DOHH2 (cell line): Measurements from ENCODE around the gene OR10J5.

Source experiments
- CTCF ChIP-seq: fragments of 200-600 bp; sonication (generic); IDR thresholded peaks from one replicate; pipeline ENCODE4 v1.5.1; 2014; ENCODE audit warnings: antibody characterized with exemption, mild to moderate bottlenecking, low read depth, low read length; ENCODE audit not compliant: poor library complexity, severe bottlenecking
- EZH2phosphoT487 ChIP-seq: fragments of 200-600 bp; sonication (generic); IDR thresholded peaks from 2 replicates; pipeline ENCODE4 v1.6.1; 2017; ENCODE audit warnings: borderline replicate concordance, mild to moderate bottlenecking, antibody characterized with exemption, low read length, moderate library complexity, mixed read lengths

GRCh38 chr1:159562680-159563079 lies 26.9 kb upstream of the OR10J5 start:
- TF ChIP-seq CTCF, result no peak
- no peak for TF ChIP-seq EZH2phosphoT487
